ENCODE data around the gene PTPRD.

GRCh38 chr9:9973062-9973461, 639.7 kb downstream of the PTPRD start:
- TF ChIP-seq CTCF (IDR thresholded peaks at IDR 0.05; ENCODE audit: low read depth, low read length, poor library complexity, severe bottlenecking) (no peak), EZH2phosphoT487 (IDR thresholded peaks at IDR 0.05; ENCODE audit: borderline replicate concordance, low read length) (no peak)

Measured in DOHH2 (cell line).